ENCODE results near the gene SPATS2.
"Not testable (repeated sequence)": the region's sequence is repeated elsewhere in the genome, so short reads cannot be mapped to it uniquely, and the experiment has no call there.

SPATS2 gene

DNA sequence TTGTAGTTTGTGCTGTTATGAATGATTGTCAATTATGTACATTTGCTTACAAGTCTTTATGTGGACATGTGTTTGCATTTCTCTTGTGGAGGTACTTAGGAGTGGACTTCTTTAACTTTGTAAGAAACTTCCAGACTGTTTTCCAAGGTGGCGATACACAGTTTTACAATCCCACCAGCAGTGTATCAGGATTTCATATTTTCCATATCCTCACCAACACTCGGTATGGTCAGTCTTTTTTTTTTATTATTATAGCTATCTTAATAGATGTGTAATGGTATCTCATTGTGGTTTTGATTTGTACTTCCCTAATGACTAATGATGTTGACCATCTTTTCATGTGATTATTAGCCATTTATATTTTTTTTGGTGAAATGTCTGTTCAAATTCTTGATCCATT, 97.9 kb downstream of the SPATS2 start:
- no peak for DNase-seq (ENCODE audit: low read depth)

GRCh38 chr12:49470986-49471385, 103.7 kb downstream of the SPATS2 start:
- DNase-seq (ENCODE audit: low read depth) = no peak

GRCh38 chr12:49471557-49471956, 104.3 kb downstream of the SPATS2 start:
- DNase-seq (ENCODE audit: low read depth) = no peak

GRCh38 chr12:49476091-49476490, 108.8 kb downstream of the SPATS2 start:
- DNase-seq (ENCODE audit: low read depth) = no peak

GRCh38 chr12:49478949-49479664, 111.8 kb downstream of the SPATS2 start:
- no peak for DNase-seq (ENCODE audit: low read depth)

GRCh38 chr12:49482095-49483051, 115.1 kb downstream of the SPATS2 start:
- no peak for DNase-seq (ENCODE audit: low read depth)

DNA sequence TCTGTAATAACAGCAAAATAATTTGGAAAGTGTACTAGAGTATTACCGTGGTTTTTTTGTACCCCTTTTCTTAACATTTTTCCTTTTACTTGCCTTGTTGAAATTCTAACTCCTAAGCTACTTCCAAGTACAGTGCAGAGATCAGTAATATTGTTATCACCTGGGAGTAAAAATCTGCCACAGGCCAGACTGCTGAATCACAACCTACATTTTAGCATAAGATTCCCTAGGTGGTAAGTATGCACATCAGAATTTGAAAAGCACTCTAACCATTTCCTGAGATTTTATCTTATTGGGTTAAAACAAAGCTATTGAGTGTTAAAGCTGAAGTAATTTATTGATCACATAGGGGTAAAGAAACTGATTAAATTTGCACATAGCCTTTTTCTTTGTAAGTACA, 116.4 kb downstream of the SPATS2 start:
- DNase-seq (ENCODE audit: low read depth) = no peak

- no peak for DNase-seq (ENCODE audit: low read depth)
Measured at GRCh38 chr12:49487605-49488004, 120.3 kb downstream of the SPATS2 start.

GRCh38 chr12:49489154-49489553, 121.9 kb downstream of the SPATS2 start:
- no peak for DNase-seq (ENCODE audit: low read depth)

DNA sequence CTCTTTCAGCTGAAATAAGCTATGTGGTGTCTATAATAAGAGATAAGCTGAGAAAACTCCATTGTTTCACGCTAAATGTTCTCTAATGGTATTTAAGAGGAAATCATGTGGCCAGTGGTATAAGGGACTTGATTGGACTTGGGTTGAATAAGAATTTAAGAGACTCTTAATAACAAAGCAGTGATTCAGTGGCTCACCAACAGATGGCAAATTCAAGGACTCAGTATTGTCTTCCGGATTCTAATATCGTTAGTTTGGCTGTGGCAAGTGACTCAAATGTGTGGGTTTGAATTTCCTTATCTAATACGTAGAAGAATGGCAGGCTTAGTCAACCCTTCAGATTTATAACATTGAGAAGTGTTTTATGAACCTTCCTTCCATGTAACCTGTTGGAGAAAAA, 122.5 kb downstream of the SPATS2 start:
- no peak for DNase-seq (ENCODE audit: low read depth)

- DNase-seq (ENCODE audit: low read depth) = no peak
Measured at GRCh38 chr12:49491823-49492222, 124.6 kb downstream of the SPATS2 start.

DNA sequence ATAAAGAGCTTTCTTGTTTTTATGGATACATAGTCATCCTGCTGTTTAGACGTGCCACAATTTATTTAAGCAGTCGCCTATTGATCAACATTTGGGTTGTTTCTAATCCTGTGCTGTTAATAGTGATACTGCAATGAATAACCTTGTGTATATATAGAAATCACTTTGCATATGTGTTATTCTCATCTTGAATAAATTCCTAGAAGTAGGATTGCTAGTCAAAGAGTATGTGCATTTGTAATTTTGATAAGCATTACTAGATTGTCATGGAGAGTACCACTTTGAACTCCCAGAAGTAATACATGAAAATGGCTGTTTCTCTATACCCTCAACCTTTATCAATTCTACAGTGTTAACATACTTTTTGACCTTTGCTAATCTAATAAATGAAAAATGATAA, 126.6 kb downstream of the SPATS2 start:
- DNase-seq (ENCODE audit: low read depth) = no peak

GRCh38 chr12:49496417-49497360, 129.4 kb downstream of the SPATS2 start:
- DNase-seq (ENCODE audit: low read depth) = no peak

- no peak for DNase-seq (ENCODE audit: low read depth)
Measured at GRCh38 chr12:49501895-49502294, 134.6 kb downstream of the SPATS2 start.

- DNase-seq (ENCODE audit: low read depth) = no peak
Measured at GRCh38 chr12:49502590-49502989, 135.3 kb downstream of the SPATS2 start.

DNA sequence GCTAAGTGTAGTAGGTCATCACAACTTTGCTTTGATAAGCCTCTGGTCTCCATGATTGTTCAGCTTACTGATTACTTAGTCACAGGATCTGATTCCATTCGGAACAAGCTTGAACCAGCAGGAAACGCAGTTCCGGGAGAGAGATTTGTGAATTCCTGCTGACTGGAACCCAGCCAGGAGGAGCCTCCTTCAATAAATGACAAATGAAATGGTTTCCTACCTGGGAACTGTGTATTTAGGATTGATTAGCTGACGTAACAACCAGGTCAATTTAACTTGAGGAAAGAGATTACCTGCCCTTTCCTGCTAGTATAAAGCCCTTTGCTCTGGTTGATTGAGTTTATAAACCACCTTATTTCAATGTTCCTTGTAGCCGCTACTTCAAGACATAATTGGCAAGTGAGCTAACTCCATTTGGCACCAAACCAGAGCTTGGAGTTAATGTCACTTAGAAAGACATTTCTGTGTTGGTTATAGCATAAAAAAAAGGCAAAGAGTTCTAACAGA, 136.5 kb downstream of the SPATS2 start:
- DNase-seq (ENCODE audit: low read depth) = no peak

DNA sequence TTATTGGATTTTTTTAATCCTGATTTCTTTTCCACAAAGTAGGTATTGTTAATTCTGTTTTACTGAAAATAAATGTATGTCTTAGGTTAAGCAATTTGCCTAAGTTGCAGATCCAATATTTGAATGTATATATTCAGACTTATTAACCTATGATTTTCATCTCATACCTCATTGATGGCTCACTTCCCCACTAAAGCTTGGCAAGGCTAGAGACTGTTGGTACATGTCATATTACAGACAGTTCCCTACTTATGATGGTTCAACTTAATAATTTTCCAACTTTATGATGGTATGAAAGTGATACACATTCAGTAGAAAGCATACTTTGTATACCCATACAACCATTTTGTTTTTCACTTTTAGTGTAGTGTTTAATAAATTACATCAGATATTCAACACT, 138.4 kb downstream of the SPATS2 start:
- DNase-seq (ENCODE audit: low read depth) = no peak

- no peak for DNase-seq (ENCODE audit: low read depth)
Measured at GRCh38 chr12:49507139-49507538, 139.9 kb downstream of the SPATS2 start.

- DNase-seq (ENCODE audit: low read depth) = not testable (repeated sequence)
Measured at GRCh38 chr12:49509681-49510080, 142.4 kb downstream of the SPATS2 start.

DNA sequence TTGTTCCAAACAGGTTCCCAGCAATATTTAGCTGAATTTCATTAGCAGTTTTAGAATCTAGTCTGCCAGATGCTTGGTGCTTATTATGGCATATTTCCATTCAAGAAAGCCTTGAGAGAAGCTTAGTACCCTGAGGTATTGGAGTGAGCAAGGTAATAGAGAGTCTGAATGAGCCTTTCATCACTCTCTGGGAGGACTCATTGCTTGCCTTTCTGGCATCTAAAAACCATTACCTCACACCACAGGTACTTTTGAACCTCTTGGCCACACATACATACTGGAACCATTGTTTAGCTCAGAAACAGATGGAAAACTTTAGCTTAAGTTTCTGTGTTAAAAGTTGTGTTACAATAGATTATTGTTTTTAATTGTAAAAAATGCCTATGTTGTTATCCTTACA, 144.1 kb downstream of the SPATS2 start:
- no peak for DNase-seq (ENCODE audit: low read depth)

DNA sequence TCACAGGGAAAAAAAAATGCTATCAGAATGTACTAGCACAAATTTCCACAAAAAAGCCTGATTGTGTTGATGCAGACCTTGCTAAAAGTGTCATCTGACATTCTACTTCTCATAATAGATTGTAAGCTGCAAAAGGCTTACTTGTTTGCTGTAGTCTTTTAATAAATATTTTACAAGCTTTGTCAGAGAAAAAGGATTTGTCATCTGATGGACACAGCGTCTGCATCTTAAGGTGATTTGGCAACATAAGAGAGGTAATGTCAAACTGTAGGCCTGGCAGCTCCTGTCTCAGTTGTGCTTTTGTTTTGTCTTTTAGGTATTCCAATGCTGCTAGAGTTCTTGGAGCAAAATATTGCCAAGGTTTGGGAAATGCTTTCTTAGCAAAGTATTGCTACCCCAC, 145.3 kb downstream of the SPATS2 start:
- no peak for DNase-seq (ENCODE audit: low read depth)

DNA sequence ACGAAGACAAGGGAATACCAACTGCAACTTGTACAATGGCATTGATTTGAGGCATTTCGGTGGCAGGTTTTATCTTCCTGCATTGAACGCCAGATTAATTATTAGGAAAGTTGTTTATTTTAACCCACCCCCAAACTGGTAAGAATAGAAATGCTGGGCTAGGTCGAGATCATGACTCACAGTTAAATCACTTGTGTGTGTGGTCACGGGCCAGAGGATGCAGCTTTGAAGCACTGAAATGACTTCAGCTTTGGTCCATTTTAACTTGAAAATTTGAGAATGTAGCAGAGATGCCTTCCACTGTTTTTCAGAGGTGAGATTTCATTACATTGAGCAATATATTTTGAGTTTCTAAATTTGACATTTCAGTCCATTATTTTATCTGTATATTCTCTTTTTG, 148.0 kb downstream of the SPATS2 start:
- no peak for DNase-seq (ENCODE audit: low read depth)
